Bronchial epithelial cell (primary cell): ENCODE results near the gene SPATA21. TPM values are rescaled to one million over a fixed set of nuclear protein-coding genes. Genes with fewer than 3 reads are reported as not detected.

Source experiments
- DNase-seq: peaks from one replicate; pipeline ENCODE4 v3.0.0-alpha.2; 2010; ENCODE audit warnings: low read depth
- FAIRE-seq: peaks from 2 replicates; lab custom pipeline; 2011; peaks lifted over from hg19 to GRCh38; lab: Jason Lieb, UNC
- H3K27me3 ChIP-seq: 2 replicates; pipeline ENCODE4 v1.5.1; 2011; ENCODE audit warnings: low read length; ENCODE audit not compliant: control insufficient read depth, insufficient read depth
- H3K36me3 ChIP-seq: 2 replicates; pipeline ENCODE4 v1.5.1; 2011; ENCODE audit warnings: low read length; ENCODE audit not compliant: control insufficient read depth, insufficient read depth
- H3K4me3 ChIP-seq: 2 replicates; pipeline ENCODE4 v1.5.1; 2011; ENCODE audit warnings: mild to moderate bottlenecking, low read depth, low read length, control low read depth
- total RNA-seq: library from RNA; depleted of rRNA; stranded (reverse); fragments of >200 nt; gene quantifications from 2 replicates; pipeline ENCODE4 v1.2.1, GENCODE V29; 2014
- TF ChIP-seq, protein P1 (sequence below): IDR thresholded peaks from 2 replicates; pipeline ENCODE4 v1.5.1; 2011; ENCODE audit warnings: mild to moderate bottlenecking, moderate library complexity, low read length, control low read depth, inconsistent platforms; ENCODE audit not compliant: insufficient read depth, severe bottlenecking

The SPATA21 gene
- total RNA-seq, 1 donor from 2014 or later: not detected

GRCh38 chr1:16378443-16378842 lies 58.8 kb downstream of the SPATA21 start:
- Histone ChIP-seq H3K27me3 (no peaks in the 10 kb centered on the region), H3K36me3 (peaks cover 1% of the 10 kb centered on the region), H3K4me3 (no peak overlapping the region)
- DNase-seq (no peak), FAIRE-seq (no peak)
- TF ChIP-seq, protein P1, sequence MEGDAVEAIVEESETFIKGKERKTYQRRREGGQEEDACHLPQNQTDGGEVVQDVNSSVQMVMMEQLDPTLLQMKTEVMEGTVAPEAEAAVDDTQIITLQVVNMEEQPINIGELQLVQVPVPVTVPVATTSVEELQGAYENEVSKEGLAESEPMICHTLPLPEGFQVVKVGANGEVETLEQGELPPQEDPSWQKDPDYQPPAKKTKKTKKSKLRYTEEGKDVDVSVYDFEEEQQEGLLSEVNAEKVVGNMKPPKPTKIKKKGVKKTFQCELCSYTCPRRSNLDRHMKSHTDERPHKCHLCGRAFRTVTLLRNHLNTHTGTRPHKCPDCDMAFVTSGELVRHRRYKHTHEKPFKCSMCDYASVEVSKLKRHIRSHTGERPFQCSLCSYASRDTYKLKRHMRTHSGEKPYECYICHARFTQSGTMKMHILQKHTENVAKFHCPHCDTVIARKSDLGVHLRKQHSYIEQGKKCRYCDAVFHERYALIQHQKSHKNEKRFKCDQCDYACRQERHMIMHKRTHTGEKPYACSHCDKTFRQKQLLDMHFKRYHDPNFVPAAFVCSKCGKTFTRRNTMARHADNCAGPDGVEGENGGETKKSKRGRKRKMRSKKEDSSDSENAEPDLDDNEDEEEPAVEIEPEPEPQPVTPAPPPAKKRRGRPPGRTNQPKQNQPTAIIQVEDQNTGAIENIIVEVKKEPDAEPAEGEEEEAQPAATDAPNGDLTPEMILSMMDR: no peak

DNA sequence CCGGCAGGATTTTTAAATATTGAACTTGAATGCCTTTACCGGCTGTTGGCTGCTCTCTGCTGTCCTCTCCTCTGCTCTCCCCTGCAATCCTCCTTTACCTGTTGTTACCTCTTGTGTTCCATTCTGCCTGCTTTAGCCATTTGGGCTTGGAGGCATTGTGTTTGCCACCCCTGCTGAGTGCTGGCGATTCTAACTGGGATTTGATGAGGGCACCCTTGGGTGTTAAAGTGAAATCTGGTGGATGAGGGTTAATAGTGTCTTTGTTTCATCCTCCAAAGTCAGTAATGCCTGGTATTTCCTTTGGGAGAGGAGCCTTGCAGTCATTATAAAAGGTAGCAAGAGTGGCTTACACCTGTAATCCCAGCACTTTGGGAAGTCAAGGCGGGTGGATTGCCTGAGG lies 60.3 kb downstream of the SPATA21 start:
- TF ChIP-seq, protein P1: no peak
- Histone ChIP-seq H3K36me3 (peaks cover 3% of the 10 kb centered on the region), H3K4me3 (no peak overlapping the region), H3K27me3 (no peaks in the 10 kb centered on the region)
- FAIRE-seq: no peak
- no peak for DNase-seq

GRCh38 chr1:16375521-16376340 lies 61.5 kb downstream of the SPATA21 start:
- H3K4me3 ChIP-seq: no peak overlapping the region
- no peak for FAIRE-seq
- H3K36me3 ChIP-seq: peaks cover 3% of the 10 kb centered on the region
- no peak for DNase-seq
- H3K27me3 ChIP-seq: no peaks in the 10 kb centered on the region
- TF ChIP-seq, protein P1: no peak

- peaks cover 3% of the 10 kb centered on the region for H3K36me3 ChIP-seq
- no peak overlapping the region for H3K4me3 ChIP-seq
- TF ChIP-seq, protein P1: no peak
- no peaks in the 10 kb centered on the region for H3K27me3 ChIP-seq
- no peak for FAIRE-seq
- DNase-seq: no peak
These were observed 63.0 kb downstream of the SPATA21 start for GRCh38 chr1:16374266-16374665.

GRCh38 chr1:16372535-16373285 lies 64.5 kb downstream of the SPATA21 start:
- Histone ChIP-seq H3K4me3 (no peak overlapping the region), H3K27me3 (no peaks in the 10 kb centered on the region), H3K36me3 (peaks cover 3% of the 10 kb centered on the region)
- FAIRE-seq (no peak), DNase-seq (no peak)
- TF ChIP-seq, protein P1: no peak
